ENCODE measurements around the gene DCLK1. TPM values are rescaled to one million over a fixed set of nuclear protein-coding genes. Genes with fewer than 3 reads are reported as not detected.

Gene DCLK1
- total RNA-seq, 1 donor from 2014 or later = 6.4 TPM

DNA sequence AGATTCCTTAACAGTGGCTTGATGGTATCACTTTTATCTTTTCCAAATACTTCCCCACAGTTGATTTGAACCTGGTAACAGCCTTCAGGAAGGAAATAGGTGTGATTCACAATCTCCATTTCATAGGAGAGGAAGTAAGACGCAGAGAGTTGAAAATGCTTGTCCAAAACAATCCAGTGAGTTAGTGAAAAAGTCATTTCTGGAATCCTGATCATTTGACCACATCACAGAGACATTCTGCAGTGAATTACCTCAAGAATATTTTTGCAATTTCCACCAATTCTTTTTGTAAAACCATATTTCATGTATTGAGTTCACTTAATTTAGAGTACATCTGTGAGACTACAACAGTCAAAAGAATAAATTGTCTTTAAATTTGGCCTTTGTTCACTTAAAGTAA lies 292.8 kb downstream of the DCLK1 start:
- Histone ChIP-seq H3K79me2 (ENCODE audit: low read depth) (no peaks in the 10 kb centered on the region), H3K27ac (no peak overlapping the region), H3K4me2 (no peak overlapping the region), H3K9me3 (ENCODE audit: low read depth) (no peaks in the 10 kb centered on the region), H3K4me3 (no peak overlapping the region), H3K27me3 (no peaks in the 10 kb centered on the region), H3K9ac (no peak overlapping the region), H3K4me1 (peaks cover 12% of the 10 kb centered on the region), H2AFZ (replicated peaks) (no peak overlapping the region), H3K36me3 (no peaks in the 10 kb centered on the region), H3F3A (ENCODE audit: low read depth) (no peaks in the 10 kb centered on the region), H4K20me1 (ENCODE audit: low read depth) (no peaks in the 10 kb centered on the region)
- TF ChIP-seq EZH2 (IDR thresholded peaks at IDR 0.05) = no peak
- H3K27ac Mint-ChIP-seq = no peak overlapping the region
- H3K27me3 Mint-ChIP-seq (ENCODE audit: insufficient read depth, low read depth) = no peaks in the 10 kb centered on the region
- H3K4me1 Mint-ChIP-seq = peaks cover 21% of the 10 kb centered on the region
- H3K36me3 Mint-ChIP-seq = peaks cover 6% of the 10 kb centered on the region
- DNase-seq (ENCODE audit: low spot score) = no peak
- H3K4me3 Mint-ChIP-seq = no peak overlapping the region
- peaks cover 2% of the 10 kb centered on the region for H3K9me3 Mint-ChIP-seq

DNA sequence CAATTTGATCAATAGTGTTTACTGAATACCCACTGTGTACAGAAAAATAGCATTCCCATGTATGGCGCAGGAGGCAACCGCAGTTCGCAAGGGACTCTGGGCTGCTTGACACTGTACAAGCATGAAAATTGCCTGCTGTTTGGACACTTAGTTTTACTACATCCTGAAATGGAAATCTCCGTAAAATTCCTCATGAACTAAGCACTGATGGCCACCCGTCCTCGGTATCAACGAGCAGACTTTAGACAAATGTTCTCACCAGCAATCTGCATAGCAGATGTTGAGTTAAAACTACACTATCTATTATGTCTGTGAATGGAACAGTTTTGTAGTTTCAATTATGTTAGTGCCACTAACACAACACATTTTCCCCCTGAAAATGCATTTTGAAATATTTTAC lies 294.7 kb downstream of the DCLK1 start:
- Mint-ChIP-seq H3K27ac (peak overlapping the region; percentile 43), H3K9me3 (peaks cover 2% of the 10 kb centered on the region), H3K4me1 (peaks cover 24% of the 10 kb centered on the region), H3K36me3 (peaks cover 6% of the 10 kb centered on the region), H3K4me3 (no peak overlapping the region), H3K27me3 (ENCODE audit: insufficient read depth, low read depth) (no peaks in the 10 kb centered on the region)
- no peak overlapping the region for H3K4me2 ChIP-seq
- no peaks in the 10 kb centered on the region for H3K27me3 ChIP-seq
- no peak overlapping the region for H3K4me3 ChIP-seq
- no peak overlapping the region for H3K9ac ChIP-seq
- H3K36me3 ChIP-seq = no peaks in the 10 kb centered on the region
- H2AFZ ChIP-seq (replicated peaks) = no peak overlapping the region
- no peaks in the 10 kb centered on the region for H3F3A ChIP-seq (ENCODE audit: low read depth)
- no peaks in the 10 kb centered on the region for H3K79me2 ChIP-seq (ENCODE audit: low read depth)
- H3K9me3 ChIP-seq (ENCODE audit: low read depth) = no peaks in the 10 kb centered on the region
- TF ChIP-seq EZH2 (IDR thresholded peaks at IDR 0.05) = no peak
- TF ChIP-seq, protein P1, sequence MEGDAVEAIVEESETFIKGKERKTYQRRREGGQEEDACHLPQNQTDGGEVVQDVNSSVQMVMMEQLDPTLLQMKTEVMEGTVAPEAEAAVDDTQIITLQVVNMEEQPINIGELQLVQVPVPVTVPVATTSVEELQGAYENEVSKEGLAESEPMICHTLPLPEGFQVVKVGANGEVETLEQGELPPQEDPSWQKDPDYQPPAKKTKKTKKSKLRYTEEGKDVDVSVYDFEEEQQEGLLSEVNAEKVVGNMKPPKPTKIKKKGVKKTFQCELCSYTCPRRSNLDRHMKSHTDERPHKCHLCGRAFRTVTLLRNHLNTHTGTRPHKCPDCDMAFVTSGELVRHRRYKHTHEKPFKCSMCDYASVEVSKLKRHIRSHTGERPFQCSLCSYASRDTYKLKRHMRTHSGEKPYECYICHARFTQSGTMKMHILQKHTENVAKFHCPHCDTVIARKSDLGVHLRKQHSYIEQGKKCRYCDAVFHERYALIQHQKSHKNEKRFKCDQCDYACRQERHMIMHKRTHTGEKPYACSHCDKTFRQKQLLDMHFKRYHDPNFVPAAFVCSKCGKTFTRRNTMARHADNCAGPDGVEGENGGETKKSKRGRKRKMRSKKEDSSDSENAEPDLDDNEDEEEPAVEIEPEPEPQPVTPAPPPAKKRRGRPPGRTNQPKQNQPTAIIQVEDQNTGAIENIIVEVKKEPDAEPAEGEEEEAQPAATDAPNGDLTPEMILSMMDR (IDR thresholded peaks at IDR 0.05) = no peak
- H4K20me1 ChIP-seq (ENCODE audit: low read depth) = no peaks in the 10 kb centered on the region
- no peaks in the 10 kb centered on the region for H3K4me1 ChIP-seq
- no peak overlapping the region for H3K27ac ChIP-seq
- no peak for DNase-seq (ENCODE audit: low spot score)

DNA sequence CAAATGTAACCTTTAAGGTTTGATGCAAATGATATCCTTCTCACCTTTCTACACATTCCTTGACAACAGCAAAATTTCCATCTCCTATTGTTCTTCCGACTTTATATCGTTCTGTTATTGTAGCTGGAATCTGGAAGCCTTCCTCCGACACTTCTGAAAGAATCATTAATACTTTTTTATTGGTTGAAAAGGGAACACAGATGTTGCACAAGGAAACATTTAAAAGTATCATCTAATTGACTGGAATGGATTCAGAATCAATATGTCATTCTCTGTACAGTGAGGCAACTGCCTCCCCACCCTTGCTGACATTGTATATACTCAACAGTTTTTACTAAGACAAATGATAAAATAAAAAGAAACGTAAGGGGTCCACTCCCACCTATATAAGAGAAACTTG lies 295.2 kb downstream of the DCLK1 start:
- Mint-ChIP-seq H3K9me3 (peaks cover 2% of the 10 kb centered on the region), H3K27me3 (ENCODE audit: insufficient read depth, low read depth) (no peaks in the 10 kb centered on the region), H3K4me3 (no peak overlapping the region), H3K4me1 (peaks cover 28% of the 10 kb centered on the region), H3K36me3 (peaks cover 6% of the 10 kb centered on the region), H3K27ac (no peak overlapping the region)
- H2AFZ ChIP-seq (replicated peaks) = no peak overlapping the region
- H3K36me3 ChIP-seq = no peaks in the 10 kb centered on the region
- H3K79me2 ChIP-seq (ENCODE audit: low read depth) = no peaks in the 10 kb centered on the region
- H3F3A ChIP-seq (ENCODE audit: low read depth) = no peaks in the 10 kb centered on the region
- H3K27me3 ChIP-seq = no peaks in the 10 kb centered on the region
- H3K4me1 ChIP-seq = peaks cover 3% of the 10 kb centered on the region
- no peak for TF ChIP-seq EZH2phosphoT487 (IDR thresholded peaks at IDR 0.05)
- no peak overlapping the region for H3K4me2 ChIP-seq
- no peak overlapping the region for H3K27ac ChIP-seq
- no peak overlapping the region for H3K4me3 ChIP-seq
- no peak for DNase-seq (ENCODE audit: low spot score)
- H3K9me3 ChIP-seq (ENCODE audit: low read depth) = no peaks in the 10 kb centered on the region
- no peak overlapping the region for H3K9ac ChIP-seq
- no peaks in the 10 kb centered on the region for H4K20me1 ChIP-seq (ENCODE audit: low read depth)

DNA sequence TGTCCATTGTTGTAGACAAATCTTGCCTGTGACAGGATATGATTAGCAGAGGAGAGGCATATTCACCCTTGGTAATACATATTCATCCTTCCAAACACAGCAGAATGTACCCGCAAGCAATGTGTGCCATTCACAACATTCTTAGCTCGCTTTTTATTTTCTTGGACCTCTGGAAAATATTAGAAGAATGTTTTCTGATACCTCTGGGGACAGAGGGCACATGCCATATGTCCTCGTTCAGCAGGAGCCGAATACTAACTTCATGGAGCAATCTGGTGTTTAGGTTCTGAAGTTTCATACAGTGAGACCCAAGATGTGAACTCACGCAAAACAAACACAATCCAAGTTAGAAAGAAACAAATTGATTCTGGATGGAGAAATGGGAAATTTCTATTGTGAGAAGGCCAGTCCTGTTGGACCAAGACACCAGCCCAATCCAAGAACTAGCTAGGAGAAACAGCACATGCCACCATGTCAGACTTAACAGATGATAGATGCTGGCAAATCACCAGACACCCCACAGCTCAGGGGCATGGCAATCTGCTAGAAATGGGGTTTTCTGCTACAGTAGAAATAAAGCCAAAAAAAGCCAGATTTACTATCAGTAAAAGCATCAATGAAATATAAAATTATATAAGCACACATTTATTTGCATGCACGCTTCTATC lies 297.4 kb downstream of the DCLK1 start:
- H3K27ac Mint-ChIP-seq = no peak overlapping the region
- Histone ChIP-seq H3K79me2 (ENCODE audit: low read depth) (no peaks in the 10 kb centered on the region), H3F3A (ENCODE audit: low read depth) (no peaks in the 10 kb centered on the region), H3K27ac (no peak overlapping the region), H3K36me3 (no peaks in the 10 kb centered on the region), H3K4me3 (no peak overlapping the region), H2AFZ (replicated peaks) (no peak overlapping the region), H4K20me1 (ENCODE audit: low read depth) (no peaks in the 10 kb centered on the region), H3K4me2 (no peak overlapping the region), H3K9ac (no peak overlapping the region), H3K9me3 (ENCODE audit: low read depth) (no peaks in the 10 kb centered on the region), H3K27me3 (no peaks in the 10 kb centered on the region), H3K4me1 (peaks cover 11% of the 10 kb centered on the region)
- DNase-seq (ENCODE audit: low spot score) = no peak
- H3K36me3 Mint-ChIP-seq = peaks cover 1% of the 10 kb centered on the region
- no peak overlapping the region for H3K4me3 Mint-ChIP-seq
- TF ChIP-seq, protein P1 (IDR thresholded peaks at IDR 0.05) = no peak
- TF ChIP-seq EZH2phosphoT487 (IDR thresholded peaks at IDR 0.05) (no peak), EZH2 (IDR thresholded peaks at IDR 0.05) (no peak)
- H3K9me3 Mint-ChIP-seq = no peaks in the 10 kb centered on the region
- peaks cover 5% of the 10 kb centered on the region for H3K27me3 Mint-ChIP-seq (ENCODE audit: insufficient read depth, low read depth)
- peaks cover 35% of the 10 kb centered on the region for H3K4me1 Mint-ChIP-seq
